Mucosa of descending colon (tissue), 3 donors: ENCODE results near the gene GALR2. TPM values are rescaled to one million over a fixed set of nuclear protein-coding genes. Genes with fewer than 3 reads are reported as not detected.
"Not testable (repeated sequence)": the region's sequence is repeated elsewhere in the genome, so short reads cannot be mapped to it uniquely, and the experiment has no call there.

Experiments
- ATAC-seq: fragments of 200-7000 bp; cut with Tn5 transposase; one replicate; pipeline ENCODE4 v1.9.1; 2020; ENCODE audit warnings: mild to moderate bottlenecking, moderate library complexity
- DNase-seq, 3 donors: peaks; one replicate each; pipeline ENCODE4 v3.0.0-alpha.2; 2020
- H3K36me3 ChIP-seq: fragments of 200-600 bp; one replicate; pipeline ENCODE4 v1.8.0; 2021; ENCODE audit warnings: low read depth, mild to moderate bottlenecking
- H3K4me1 ChIP-seq: fragments of 200-600 bp; one replicate; pipeline ENCODE4 v1.8.0; 2021; ENCODE audit warnings: low read depth, mild to moderate bottlenecking
- H3K4me3 ChIP-seq: fragments of 200-600 bp; one replicate; pipeline ENCODE4 v1.8.0; 2021; ENCODE audit warnings: mild to moderate bottlenecking
- H3K9me3 ChIP-seq: fragments of 200-600 bp; one replicate; pipeline ENCODE4 v1.8.0; 2021; ENCODE audit warnings: mild to moderate bottlenecking
- intact Hi-C, 2 donors: fragments of 100-400 bp; cut with DNase I in 1 of 2; cut with micrococcal nuclease in 1 of 2; formaldehyde crosslinking; loops; one replicate each; pipeline versions ENCODE4 v1.11.0 to v1.11.1; 2022; cut with DNase I, micrococcal nuclease
- total RNA-seq, 3 donors: library from RNA; stranded (reverse); fragmentation: NEBNext Ultra II Directional in 2 of 3; extraction: Animal tissue kit (Norgen Biotek cat#: 25700) in 2 of 3; gene quantifications; one replicate each; pipeline versions ENCODE4 v1.2.1 to v1.2.4, GENCODE V29; 2021 to 2023
- TF ChIP-seq, protein P1 (sequence below): fragments of 200-600 bp; IDR thresholded peaks from one replicate; pipeline ENCODE4 v1.8.0; 2022; ENCODE audit warnings: antibody characterized with exemption, mild to moderate bottlenecking
- donor health status: DM: no; HTN: no; CAD: no; lungs with moderate emphysema.
- donor health status: DM: no; HTN: no; CAD: no.
- donor health status: DM: no; HTN: yes; CAD: no.

The GALR2 gene
- total RNA-seq, 3 donors from 2014 or later = 4.2 TPM; not detected in 2

DNA sequence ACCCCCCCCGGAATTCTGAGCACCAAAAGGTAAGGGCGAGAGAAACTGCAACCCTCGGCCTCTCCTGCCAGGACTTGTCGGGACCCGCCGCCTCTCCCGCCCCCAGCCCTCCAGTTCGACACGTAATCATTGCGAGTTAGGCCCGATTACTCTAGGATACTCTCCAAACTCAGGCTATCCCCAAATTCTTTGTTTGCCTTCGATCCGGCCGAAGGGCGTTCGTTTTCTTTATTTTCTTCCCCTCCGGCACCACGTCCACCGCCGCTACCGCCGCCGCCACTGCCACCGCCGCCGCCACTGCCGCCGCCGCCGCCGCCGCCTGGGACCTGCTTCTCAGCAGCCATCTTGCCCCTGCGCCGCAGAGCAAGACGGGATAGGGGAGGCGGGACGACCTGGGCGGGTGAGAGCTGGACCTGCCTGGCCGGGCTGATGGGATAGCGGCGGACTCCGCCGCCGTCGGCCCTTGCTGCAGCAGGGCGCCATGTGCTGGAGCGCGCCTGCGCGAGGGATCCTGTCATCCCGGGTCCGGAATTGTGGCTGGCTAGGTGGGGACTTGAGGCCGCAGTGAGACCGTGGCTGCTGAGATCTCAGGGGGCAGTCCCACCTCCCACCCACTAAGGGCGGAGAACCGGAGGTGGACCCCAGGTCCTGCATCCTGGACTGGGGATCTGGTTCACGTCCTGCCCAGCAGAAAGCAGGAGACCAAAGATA is 2.3 kb upstream of the GALR2 start, which contains the start of gene SRP68:
TSS of gene SRP68 (minus strand) at position 370 of the 711 bp plus-strand sequence. CDS start at position 344, 26 bp downstream.
- Histone ChIP-seq H3K4me1 (peaks cover 44% of the 10 kb centered on the region), H3K9me3 (no peaks in the 10 kb centered on the region), H3K4me3 (peak within 1 kb of the TSS; percentile 72), H3K36me3 (no peaks in the 10 kb centered on the region)
- intact Hi-C loops = no loop called here
- TF ChIP-seq, protein P1, sequence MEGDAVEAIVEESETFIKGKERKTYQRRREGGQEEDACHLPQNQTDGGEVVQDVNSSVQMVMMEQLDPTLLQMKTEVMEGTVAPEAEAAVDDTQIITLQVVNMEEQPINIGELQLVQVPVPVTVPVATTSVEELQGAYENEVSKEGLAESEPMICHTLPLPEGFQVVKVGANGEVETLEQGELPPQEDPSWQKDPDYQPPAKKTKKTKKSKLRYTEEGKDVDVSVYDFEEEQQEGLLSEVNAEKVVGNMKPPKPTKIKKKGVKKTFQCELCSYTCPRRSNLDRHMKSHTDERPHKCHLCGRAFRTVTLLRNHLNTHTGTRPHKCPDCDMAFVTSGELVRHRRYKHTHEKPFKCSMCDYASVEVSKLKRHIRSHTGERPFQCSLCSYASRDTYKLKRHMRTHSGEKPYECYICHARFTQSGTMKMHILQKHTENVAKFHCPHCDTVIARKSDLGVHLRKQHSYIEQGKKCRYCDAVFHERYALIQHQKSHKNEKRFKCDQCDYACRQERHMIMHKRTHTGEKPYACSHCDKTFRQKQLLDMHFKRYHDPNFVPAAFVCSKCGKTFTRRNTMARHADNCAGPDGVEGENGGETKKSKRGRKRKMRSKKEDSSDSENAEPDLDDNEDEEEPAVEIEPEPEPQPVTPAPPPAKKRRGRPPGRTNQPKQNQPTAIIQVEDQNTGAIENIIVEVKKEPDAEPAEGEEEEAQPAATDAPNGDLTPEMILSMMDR = no peak
- DNase-seq (peak; percentile 94 to 95 (median 95)), ATAC-seq (peak; percentile 99)

DNA sequence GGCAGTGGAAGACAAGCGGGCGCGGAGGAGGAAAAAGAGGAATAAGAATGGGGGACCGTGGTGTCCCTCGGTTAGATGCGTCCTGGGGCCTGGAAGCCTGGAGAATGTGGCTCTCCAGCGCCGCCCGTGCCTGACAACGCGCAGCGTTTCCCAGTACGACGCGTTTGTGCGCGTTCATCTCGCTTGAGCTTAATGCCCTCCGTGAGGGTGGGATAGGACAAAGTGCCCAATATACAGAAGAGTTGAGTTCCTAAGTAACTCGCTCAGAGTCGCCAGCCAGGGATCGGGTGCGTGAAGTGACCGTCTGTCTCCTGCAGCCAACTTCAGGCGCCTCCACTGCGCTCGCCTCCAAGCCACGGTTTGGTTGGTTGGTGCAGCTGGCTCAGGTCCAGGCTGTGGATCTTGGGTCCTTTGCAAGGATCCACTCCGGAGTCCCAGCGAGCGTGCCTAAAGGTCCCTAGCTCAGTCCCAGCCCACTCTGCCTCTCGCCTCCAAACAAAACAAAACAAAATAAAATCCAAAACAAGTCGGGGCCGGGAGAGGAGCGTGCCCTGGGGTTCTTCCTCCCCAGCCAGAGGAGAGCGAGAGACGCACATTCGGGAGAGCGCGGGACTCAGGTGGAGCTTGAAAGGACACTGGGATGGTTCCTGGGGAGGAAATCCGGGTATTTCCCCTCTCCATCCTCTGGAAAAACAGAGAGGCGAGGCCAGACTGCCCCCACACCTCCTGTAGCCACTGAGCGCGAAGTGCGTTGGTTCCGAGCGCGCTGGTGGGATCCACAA is 974 bp downstream of the GALR2 start:
- Histone ChIP-seq H3K9me3 (no peaks in the 10 kb centered on the region), H3K4me1 (peaks cover 41% of the 10 kb centered on the region), H3K4me3 (no peak overlapping the region), H3K36me3 (no peaks in the 10 kb centered on the region)
- TF ChIP-seq, protein P1 = no peak
- ATAC-seq = no peak
- DNase-seq = peak in 1 of 3 donors; percentile 42
- intact Hi-C loops = no loop called here

DNA sequence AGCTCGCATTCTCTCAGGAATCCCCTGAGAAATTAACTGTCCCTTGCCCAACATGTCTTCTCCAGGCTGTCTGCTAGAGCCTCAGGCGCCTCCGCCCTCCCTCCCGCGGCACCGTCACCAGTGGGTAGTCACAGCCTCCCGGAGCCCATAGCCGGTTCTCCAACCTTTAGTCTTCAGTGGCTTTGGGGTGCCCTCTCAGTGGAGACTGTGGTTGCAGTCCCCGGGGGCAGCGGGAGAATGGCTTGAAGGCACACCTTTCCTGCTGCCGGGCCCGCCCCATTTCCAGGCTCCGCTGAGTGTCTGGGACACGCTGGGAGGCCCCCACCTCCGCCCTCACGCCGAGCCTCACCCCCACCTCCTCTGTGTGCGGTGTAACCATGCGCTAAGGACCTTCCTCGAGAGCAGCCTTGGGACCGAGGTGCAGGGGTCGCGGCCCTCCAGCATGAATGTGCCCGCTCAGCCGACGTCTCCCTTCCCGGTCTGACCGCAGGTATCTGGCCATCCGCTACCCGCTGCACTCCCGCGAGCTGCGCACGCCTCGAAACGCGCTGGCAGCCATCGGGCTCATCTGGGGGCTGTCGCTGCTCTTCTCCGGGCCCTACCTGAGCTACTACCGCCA is 1.7 kb downstream of the GALR2 start:
- intact Hi-C loops = no loop called here
- no peak for ATAC-seq
- TF ChIP-seq, protein P1 = no peak
- Histone ChIP-seq H3K9me3 (no peaks in the 10 kb centered on the region), H3K4me3 (no peak overlapping the region), H3K4me1 (peaks cover 35% of the 10 kb centered on the region), H3K36me3 (no peaks in the 10 kb centered on the region)
- DNase-seq = no peak

DNA sequence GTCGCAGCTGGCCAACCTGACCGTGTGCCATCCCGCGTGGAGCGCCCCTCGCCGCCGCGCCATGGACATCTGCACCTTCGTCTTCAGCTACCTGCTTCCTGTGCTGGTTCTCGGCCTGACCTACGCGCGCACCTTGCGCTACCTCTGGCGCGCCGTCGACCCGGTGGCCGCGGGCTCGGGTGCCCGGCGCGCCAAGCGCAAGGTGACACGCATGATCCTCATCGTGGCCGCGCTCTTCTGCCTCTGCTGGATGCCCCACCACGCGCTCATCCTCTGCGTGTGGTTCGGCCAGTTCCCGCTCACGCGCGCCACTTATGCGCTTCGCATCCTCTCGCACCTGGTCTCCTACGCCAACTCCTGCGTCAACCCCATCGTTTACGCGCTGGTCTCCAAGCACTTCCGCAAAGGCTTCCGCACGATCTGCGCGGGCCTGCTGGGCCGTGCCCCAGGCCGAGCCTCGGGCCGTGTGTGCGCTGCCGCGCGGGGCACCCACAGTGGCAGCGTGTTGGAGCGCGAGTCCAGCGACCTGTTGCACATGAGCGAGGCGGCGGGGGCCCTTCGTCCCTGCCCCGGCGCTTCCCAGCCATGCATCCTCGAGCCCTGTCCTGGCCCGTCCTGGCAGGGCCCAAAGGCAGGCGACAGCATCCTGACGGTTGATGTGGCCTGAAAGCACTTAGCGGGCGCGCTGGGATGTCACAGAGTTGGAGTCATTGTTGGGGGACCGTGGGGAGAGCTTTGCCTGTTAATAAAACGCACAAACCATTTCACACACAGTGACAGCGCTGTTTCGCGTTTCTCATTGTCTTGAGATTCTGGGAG is 2.4 kb downstream of the GALR2 start:
- peaks cover 31% of the 10 kb centered on the region for H3K4me1 ChIP-seq
- no peaks in the 10 kb centered on the region for H3K9me3 ChIP-seq
- TF ChIP-seq, protein P1 = no peak
- peak in 1 of 3 donors; percentile 25 for DNase-seq
- no peak overlapping the region for H3K4me3 ChIP-seq
- intact Hi-C loops = no loop called here
- no peaks in the 10 kb centered on the region for H3K36me3 ChIP-seq
- ATAC-seq = no peak

DNA sequence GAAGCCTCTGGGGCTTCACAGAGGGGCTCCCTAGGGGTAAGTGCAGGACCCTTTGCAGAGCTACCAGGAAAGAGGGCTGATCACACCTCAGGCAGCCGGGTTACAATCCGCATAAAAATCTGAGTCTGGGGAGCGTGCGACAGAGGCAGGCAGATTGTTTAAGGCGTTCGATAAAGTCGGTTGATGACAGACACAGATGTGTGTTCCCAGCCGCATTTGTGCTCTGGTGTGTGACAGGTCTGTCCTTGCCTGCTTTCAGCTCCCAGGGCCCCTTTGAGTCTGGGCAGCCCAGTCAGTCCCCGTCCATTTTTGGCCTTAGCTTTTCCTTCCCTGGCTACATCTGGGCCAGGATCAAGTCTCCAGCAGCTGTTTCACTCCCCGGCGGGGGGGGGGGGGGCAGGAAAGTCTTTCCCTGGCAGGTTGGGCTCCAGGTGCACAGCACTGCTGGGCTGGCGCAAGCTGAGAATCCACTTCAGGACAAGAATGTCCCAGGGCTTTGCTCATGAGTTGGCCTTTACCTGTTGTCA is 3.1 kb downstream of the GALR2 start:
- Histone ChIP-seq H3K36me3 (no peaks in the 10 kb centered on the region), H3K9me3 (no peaks in the 10 kb centered on the region), H3K4me1 (peaks cover 31% of the 10 kb centered on the region), H3K4me3 (no peak overlapping the region)
- TF ChIP-seq, protein P1 = no peak
- intact Hi-C loops = no loop called here
- no peak for ATAC-seq
- DNase-seq = no peak

DNA sequence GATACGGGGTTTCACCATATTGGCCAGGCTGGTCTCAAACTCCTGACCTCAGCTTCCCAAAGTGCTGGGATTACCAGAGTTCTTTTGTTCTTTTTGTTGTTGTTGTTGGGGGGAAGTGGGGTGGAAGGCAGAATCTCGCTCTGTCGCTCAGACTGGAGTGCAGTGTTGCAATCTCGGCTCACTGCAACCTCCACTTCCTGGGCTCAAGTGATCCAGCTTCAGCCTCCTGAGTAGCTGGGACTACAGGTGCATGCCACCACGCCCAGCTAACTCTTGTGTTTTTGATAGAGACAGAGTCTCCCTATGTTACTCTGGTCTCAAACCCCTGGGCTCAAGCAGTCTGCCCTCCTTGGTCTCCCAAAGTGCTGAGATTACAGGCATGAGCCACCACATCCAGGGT is 3.8 kb downstream of the GALR2 start:
- ATAC-seq, DNase-seq, intact Hi-C loops, H3K36me3 ChIP-seq, H3K9me3 ChIP-seq, H3K4me3 ChIP-seq: not testable (repeated sequence)
- H3K4me1 ChIP-seq = peaks cover 27% of the 10 kb centered on the region
